Liver (tissue), 9 donors: ENCODE results near the gene KLKB1. TPM values are rescaled to one million over a fixed set of nuclear protein-coding genes. Genes with fewer than 3 reads are reported as not detected.

Source experiments
- DNase-seq: peaks from one replicate; pipeline ENCODE4 v3.0.0-alpha.2; 2017; ENCODE audit warnings: low spot score
- H3K27ac ChIP-seq, 2 donors: one replicate each; pipeline ENCODE4 v1.7.0; 2013; ENCODE audit warnings: inconsistent platforms in 2 of 2, low read length in 2 of 2, control low read depth in 1 of 2, low read depth in 1 of 2, mild to moderate bottlenecking in 1 of 2
- H3K27me3 ChIP-seq, 4 donors: one replicate each; pipeline versions ENCODE4 v1.6.1 to v1.7.0; 2013; ENCODE audit warnings: low read length in 3 of 4, inconsistent platforms in 1 of 4, mild to moderate bottlenecking in 1 of 4, moderate library complexity in 1 of 4; ENCODE audit not compliant: control insufficient read depth in 4 of 4, insufficient read depth in 4 of 4
- H3K36me3 ChIP-seq, 4 donors: one replicate each; pipeline versions ENCODE4 v1.6.1 to v1.7.0; 2013; ENCODE audit warnings: low read length in 3 of 4, mild to moderate bottlenecking in 3 of 4, low read depth in 1 of 4, moderate library complexity in 1 of 4; ENCODE audit not compliant: control insufficient read depth in 4 of 4, insufficient read depth in 3 of 4
- H3K4me1 ChIP-seq, 4 donors: one replicate each; pipeline versions ENCODE4 v1.6.1 to v1.7.0; 2013; ENCODE audit warnings: low read length in 3 of 4, mild to moderate bottlenecking in 3 of 4, moderate library complexity in 1 of 4; ENCODE audit not compliant: control insufficient read depth in 4 of 4, insufficient read depth in 4 of 4
- H3K4me3 ChIP-seq, 3 donors: one replicate each; pipeline versions ENCODE4 v1.6.1 to v1.7.0; 2013; ENCODE audit warnings: low read length in 3 of 3, control low read depth in 1 of 3, low read depth in 1 of 3, mild to moderate bottlenecking in 1 of 3
- H3K9ac ChIP-seq, 2 donors: one replicate each; pipeline ENCODE4 v1.7.0; 2013; ENCODE audit warnings: low read length in 2 of 2, mild to moderate bottlenecking in 2 of 2, moderate library complexity in 2 of 2, control low read depth in 1 of 2, low read depth in 1 of 2
- H3K9me3 ChIP-seq, 4 donors: one replicate each; pipeline versions ENCODE4 v1.6.1 to v1.7.0; 2013; ENCODE audit warnings: low read length in 3 of 4; ENCODE audit not compliant: control insufficient read depth in 4 of 4
- EGR1 ChIP-seq, 2 donors: IDR thresholded peaks; 2 replicates each; pipeline ENCODE4 v1.6.1; 2016 to 2018; ENCODE audit warnings: antibody characterized with exemption in 2 of 2, low read depth in 2 of 2
- FOXA1 ChIP-seq: IDR thresholded peaks from 2 replicates; pipeline ENCODE4 v1.6.1; 2016; ENCODE audit warnings: antibody characterized with exemption
- FOXA2 ChIP-seq: IDR thresholded peaks from 2 replicates; pipeline ENCODE4 v1.6.1; 2016; ENCODE audit warnings: antibody characterized with exemption
- GABPA ChIP-seq, 2 donors: IDR thresholded peaks in 1 of 2; conservative IDR thresholded peaks in 1 of 2; 2 replicates each; pipeline ENCODE4 v1.6.1; 2016; ENCODE audit warnings: antibody characterized with exemption in 2 of 2, mild to moderate bottlenecking in 1 of 2, moderate library complexity in 1 of 2
- HNF4A ChIP-seq, 2 donors: conservative IDR thresholded peaks; 2 replicates each; pipeline ENCODE4 v1.6.1; 2016; ENCODE audit warnings: antibody characterized with exemption in 2 of 2, mild to moderate bottlenecking in 2 of 2
- HNF4G ChIP-seq: IDR thresholded peaks from 2 replicates; pipeline ENCODE4 v1.6.1; 2016; ENCODE audit warnings: antibody characterized with exemption
- JUND ChIP-seq, 2 donors: IDR thresholded peaks; 2 replicates each; pipeline ENCODE4 v1.6.1; 2016; ENCODE audit warnings: antibody characterized with exemption in 2 of 2
- MAX ChIP-seq: IDR thresholded peaks from 2 replicates; pipeline ENCODE4 v1.6.1; 2016; ENCODE audit warnings: antibody characterized with exemption
- RAD21 ChIP-seq, 2 donors: IDR thresholded peaks; 2 replicates each; pipeline ENCODE4 v1.6.1; 2016; ENCODE audit warnings: antibody characterized with exemption in 2 of 2, mild to moderate bottlenecking in 2 of 2
- RXRA ChIP-seq, 2 donors: IDR thresholded peaks; 2 replicates each; pipeline ENCODE4 v1.6.1; 2017 to 2018; ENCODE audit warnings: antibody characterized with exemption in 2 of 2, mild to moderate bottlenecking in 1 of 2
- SP1 ChIP-seq: IDR thresholded peaks from 2 replicates; pipeline ENCODE4 v1.6.1; 2018; ENCODE audit warnings: antibody characterized with exemption, mild to moderate bottlenecking
- TAF1 ChIP-seq: conservative IDR thresholded peaks from 2 replicates; pipeline ENCODE4 v1.6.1; 2016; ENCODE audit warnings: antibody characterized with exemption, mild to moderate bottlenecking
- YY1 ChIP-seq: IDR thresholded peaks from 2 replicates; pipeline ENCODE4 v1.6.1; 2016; ENCODE audit warnings: antibody characterized with exemption, mild to moderate bottlenecking
- ZBTB33 ChIP-seq: IDR thresholded peaks from 2 replicates; pipeline ENCODE4 v1.6.1; 2016; ENCODE audit warnings: antibody characterized with exemption
- WGBS: extraction: QIAGEN DNeasy Blood & Tissue Kit; methylation state at CpG from one replicate; pipeline ENCODE4 v1.1.7; 2013; 5-methylcytosine and 5-hydroxymethylcytosine counted together
- polyA plus RNA-seq, 2 donors: library from polyadenylated mRNA; stranded (reverse) in 1 of 2; unstranded in 1 of 2; fragments of 200-250 nt in 1 of 2; fragments of >200 nt in 1 of 2; fragmentation: Nextera tagmentation in 1 of 2; extraction: Ambion mirVana in 1 of 2; gene quantifications; one replicate each; pipeline versions ENCODE4 v1.2.1 to v1.2.3, GENCODE V29; 2013 to 2015
- total RNA-seq, 2 donors: library from RNA; depleted of rRNA; stranded (reverse); fragments of >200 nt; gene quantifications; one replicate each; pipeline ENCODE4 v1.2.3, GENCODE V29; 2014
- TF ChIP-seq, protein P1 (sequence below): fragments of 150-350 bp; IDR thresholded peaks from 2 replicates; pipeline ENCODE4 v1.5.1; 2017; ENCODE audit warnings: improper control_type of control experiment, low read depth, low read length; ENCODE audit not compliant: missing input control
- donor health status: healthy.
- donor health status: healthy.
- donor health status: healthy.
- donor health status: healthy.
- donor health status: healthy.

Gene KLKB1
- total and polyA plus RNA-seq, 4 donors, result 36.5 to 78.9 (median 60.2) TPM

DNA sequence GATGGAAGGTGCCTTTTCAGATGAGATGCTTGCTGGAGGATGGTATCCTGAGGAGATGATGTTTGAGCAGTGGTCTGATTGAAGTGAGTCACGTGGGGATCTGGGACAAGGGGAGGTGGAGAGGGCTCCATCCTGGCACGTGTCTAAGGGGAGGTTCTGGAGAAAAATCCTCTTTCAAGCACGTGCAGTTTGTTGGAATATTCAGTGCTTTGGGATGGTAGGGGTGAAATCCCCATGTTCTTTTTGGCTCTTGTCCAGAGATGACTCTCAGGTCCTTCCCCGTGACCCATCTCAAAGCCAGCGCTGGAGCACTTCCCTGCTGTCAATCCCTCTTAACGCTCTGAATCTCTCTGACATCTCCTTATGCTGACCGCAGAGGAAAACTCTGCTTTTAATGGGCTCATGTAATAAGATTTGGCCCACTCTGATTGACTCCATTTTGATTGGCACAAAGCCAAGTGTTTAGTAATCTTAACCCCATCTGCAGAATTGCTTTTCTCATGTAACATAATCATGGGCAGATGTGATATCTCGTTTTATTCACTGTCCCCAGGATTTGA is 10.8 kb upstream of the KLKB1 start:
- no peak for DNase-seq
- no peak overlapping the region for H3K4me3 ChIP-seq
- no peak overlapping the region for H3K9ac ChIP-seq
- 81% methylated on average over 8 of the region's 8 CpGs for WGBS
- H3K4me1 ChIP-seq, result peaks cover 0 to 10% (median 3%) of the 10 kb centered on the region in 4 donors
- no peak for TF ChIP-seq YY1
- TF ChIP-seq EGR1 (IDR thresholded peaks at IDR 0.05; ENCODE audit: low read depth in 2 of 2), result no peak
- no peak for TF ChIP-seq HNF4G
- TF ChIP-seq FOXA1, result no peak
- no peak for TF ChIP-seq JUND (IDR thresholded peaks at IDR 0.05)
- TF ChIP-seq FOXA2, result no peak
- no peak for TF ChIP-seq TAF1
- TF ChIP-seq MAX, result no peak
- no peak for TF ChIP-seq HNF4A (conservative IDR thresholded peaks at IDR 0.05)
- TF ChIP-seq GABPA (IDR thresholded peaks at IDR 0.05 in 1 of 2, conservative IDR thresholded peaks at IDR 0.05 in 1 of 2), result no peak
- TF ChIP-seq ZBTB33, result no peak
- TF ChIP-seq RXRA (IDR thresholded peaks at IDR 0.05), result no peak
- no peak for TF ChIP-seq SP1
- TF ChIP-seq, protein P1, sequence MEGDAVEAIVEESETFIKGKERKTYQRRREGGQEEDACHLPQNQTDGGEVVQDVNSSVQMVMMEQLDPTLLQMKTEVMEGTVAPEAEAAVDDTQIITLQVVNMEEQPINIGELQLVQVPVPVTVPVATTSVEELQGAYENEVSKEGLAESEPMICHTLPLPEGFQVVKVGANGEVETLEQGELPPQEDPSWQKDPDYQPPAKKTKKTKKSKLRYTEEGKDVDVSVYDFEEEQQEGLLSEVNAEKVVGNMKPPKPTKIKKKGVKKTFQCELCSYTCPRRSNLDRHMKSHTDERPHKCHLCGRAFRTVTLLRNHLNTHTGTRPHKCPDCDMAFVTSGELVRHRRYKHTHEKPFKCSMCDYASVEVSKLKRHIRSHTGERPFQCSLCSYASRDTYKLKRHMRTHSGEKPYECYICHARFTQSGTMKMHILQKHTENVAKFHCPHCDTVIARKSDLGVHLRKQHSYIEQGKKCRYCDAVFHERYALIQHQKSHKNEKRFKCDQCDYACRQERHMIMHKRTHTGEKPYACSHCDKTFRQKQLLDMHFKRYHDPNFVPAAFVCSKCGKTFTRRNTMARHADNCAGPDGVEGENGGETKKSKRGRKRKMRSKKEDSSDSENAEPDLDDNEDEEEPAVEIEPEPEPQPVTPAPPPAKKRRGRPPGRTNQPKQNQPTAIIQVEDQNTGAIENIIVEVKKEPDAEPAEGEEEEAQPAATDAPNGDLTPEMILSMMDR, result no peak
- H3K27ac ChIP-seq, result no peak overlapping the region
- no peaks in the 10 kb centered on the region for H3K9me3 ChIP-seq
- H3K27me3 ChIP-seq, result no peaks in the 10 kb centered on the region
- H3K36me3 ChIP-seq, result peaks cover 0 to 3% (median 1%) of the 10 kb centered on the region in 4 donors

- Histone ChIP-seq H3K9me3 (no peaks in the 10 kb centered on the region), H3K36me3 (no peaks in the 10 kb centered on the region), H3K4me1 (peaks cover 0 to 17% (median 5%) of the 10 kb centered on the region in 4 donors), H3K27ac (no peak overlapping the region), H3K4me3 (no peak overlapping the region), H3K27me3 (no peaks in the 10 kb centered on the region), H3K9ac (no peak overlapping the region)
- TF ChIP-seq EGR1 (IDR thresholded peaks at IDR 0.05; ENCODE audit: low read depth in 2 of 2) (no peak), HNF4A (conservative IDR thresholded peaks at IDR 0.05) (peak; percentile 21 to 22)
- DNase-seq, result no peak
- 26% methylated on average over 1 of the region's 1 CpG for WGBS
These were observed 9.5 kb upstream of the KLKB1 start for GRCh38 chr4:186217733-186218293.

DNA sequence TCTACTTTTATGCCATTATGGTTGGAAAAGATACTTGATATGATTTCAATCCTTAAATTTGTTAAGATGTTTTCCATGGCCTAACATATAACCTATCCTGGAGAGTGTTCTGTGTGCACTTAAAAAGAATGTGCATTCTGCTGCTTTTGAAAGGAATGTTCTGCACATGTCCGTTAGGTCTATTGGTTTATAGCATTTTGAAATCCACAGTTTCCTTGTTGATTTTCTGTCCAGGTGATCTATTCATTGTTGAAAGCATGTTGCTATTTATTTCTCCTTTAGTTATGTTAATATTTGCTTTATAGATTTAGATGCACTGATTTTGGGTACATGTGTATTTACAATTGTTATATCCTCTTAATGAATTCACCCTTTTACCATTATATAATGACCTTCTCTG is 5.7 kb upstream of the KLKB1 start:
- no peak overlapping the region for H3K9ac ChIP-seq
- 33% methylated on average over 1 of the region's 1 CpG for WGBS

More for the DNA sequence above, 5.7 kb upstream of the KLKB1 start:
- Histone ChIP-seq H3K4me3 (no peak overlapping the region), H3K36me3 (no peaks in the 10 kb centered on the region), H3K4me1 (peaks cover 6 to 26% (median 11%) of the 10 kb centered on the region in 4 donors), H3K27me3 (no peaks in the 10 kb centered on the region), H3K27ac (no peak overlapping the region), H3K9me3 (no peaks in the 10 kb centered on the region)
- DNase-seq, result no peak
- peak; percentile 13 for TF ChIP-seq YY1
- TF ChIP-seq RAD21 (IDR thresholded peaks at IDR 0.05), result no peak
- peak; percentile 89 for TF ChIP-seq FOXA2
- TF ChIP-seq FOXA1, result peak; percentile 51
- peak in 1 of 2 donors; percentile 21 for TF ChIP-seq HNF4A (conservative IDR thresholded peaks at IDR 0.05)
- peak in 1 of 2 donors; percentile 37 for TF ChIP-seq RXRA (IDR thresholded peaks at IDR 0.05)
